Activated B cell treated with CpG ODN at 0.5 μM for 24 hours (primary cell): ENCODE data around the gene EIF5A. TPM values are rescaled to one million over a fixed set of nuclear protein-coding genes. Genes with fewer than 3 reads are reported as not detected.

Experiments
- ATAC-seq: fragments of 200-7000 bp; cut with Tn5 transposase; one replicate; pipeline ENCODE4 v1.10.0; 2021; ENCODE audit warnings: low read depth, mild to moderate bottlenecking, moderate library complexity
- CTCF ChIA-PET: fragments of 350-600 bp; sonication (Branson Sonifier 250); formaldehyde crosslinking; loops from one replicate; lab custom pipeline; 2021; ENCODE audit warnings: antibody characterized with exemption; lab: Charles Lee
- POLR2A ChIA-PET: fragments of 350-600 bp; sonication (Branson Sonifier 250); formaldehyde crosslinking; loops from one replicate; lab custom pipeline; 2021; ENCODE audit warnings: antibody characterized with exemption; lab: Charles Lee
- DNase-seq: peaks from one replicate; pipeline ENCODE4 v3.0.0; 2022
- H3K27ac Mint-ChIP-seq: one replicate; pipeline ENCODE4 v1.8.0; 2020; ENCODE audit warnings: mixed read lengths
- H3K27me3 Mint-ChIP-seq: one replicate; pipeline ENCODE4 v1.8.0; 2021; ENCODE audit warnings: mixed read lengths
- H3K36me3 Mint-ChIP-seq: one replicate; pipeline ENCODE4 v1.8.0; 2021; ENCODE audit warnings: low read depth, mixed read lengths
- H3K4me1 Mint-ChIP-seq: one replicate; pipeline ENCODE4 v1.8.0; 2021; ENCODE audit warnings: mixed read lengths
- H3K4me3 Mint-ChIP-seq: one replicate; pipeline ENCODE4 v1.8.0; 2020; ENCODE audit warnings: mild to moderate bottlenecking, mixed read lengths
- H3K9me3 Mint-ChIP-seq: one replicate; pipeline ENCODE4 v1.8.0; 2020; ENCODE audit warnings: mixed read lengths
- intact Hi-C: fragments of 100-400 bp; cut with micrococcal nuclease; formaldehyde crosslinking; loops from one replicate; pipeline ENCODE4 v1.15.1; 2024
- total RNA-seq: library from RNA; stranded (reverse); gene quantifications from 2 replicates; pipeline ENCODE4 v1.2.3, GENCODE V29; 2022
- TF ChIP-seq, protein P1 (sequence below): fragments of 200-600 bp; IDR thresholded peaks from one replicate; pipeline ENCODE4 v1.8.0; 2022; ENCODE audit warnings: antibody characterized with exemption, mild to moderate bottlenecking

EIF5A gene
- total RNA-seq, 1 donor from 2014 or later, result 656 TPM

DNA sequence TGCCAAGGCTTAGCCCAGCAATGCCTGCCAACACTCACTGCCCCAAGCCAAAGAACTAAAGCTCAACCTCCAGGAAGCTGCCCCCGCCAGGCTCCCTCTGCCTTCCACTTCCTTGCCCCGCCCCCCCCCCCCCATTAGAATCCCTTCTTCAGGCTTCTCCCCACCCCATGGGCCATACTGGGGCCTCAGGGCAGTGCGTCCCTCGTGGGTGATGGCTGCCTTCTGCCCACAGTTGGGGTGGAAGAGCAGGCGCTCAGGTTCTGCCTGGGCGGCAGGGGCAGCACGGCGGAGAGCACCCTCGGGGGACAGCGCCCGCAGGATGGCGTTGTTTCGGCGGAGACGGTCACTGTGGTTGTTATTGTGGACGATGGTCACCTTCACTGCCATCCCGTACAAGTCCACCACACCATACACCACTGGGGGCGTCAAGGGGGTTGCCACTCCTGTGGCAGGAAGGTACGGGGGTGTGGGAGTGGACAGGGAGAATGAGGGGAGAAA is 17.7 kb downstream of the EIF5A start:
- Mint-ChIP-seq H3K36me3 (peaks cover 76% of the 10 kb centered on the region), H3K27me3 (no peaks in the 10 kb centered on the region), H3K4me1 (peaks cover 22% of the 10 kb centered on the region), H3K9me3 (no peaks in the 10 kb centered on the region), H3K4me3 (no peak overlapping the region), H3K27ac (no peak overlapping the region)
- POLR2A ChIA-PET, result interaction anchor here (0.7 to 3.6 kb wide), 5 partner anchors 9 to 26 kb away, joined by 3 to 20 read pairs (median 3); partner anchors contain the start of gene ACAP1
- DNase-seq, result no peak
- ATAC-seq, result no peak
- intact Hi-C loops, result no loop called here
- CTCF ChIA-PET, result interaction anchor here (0.6 to 2.2 kb wide), 9 partner anchors 9 to 151 kb away, joined by 3 to 18 read pairs (median 3); partner anchors contain the start of genes ACAP1 and GPS2
- TF ChIP-seq, protein P1, sequence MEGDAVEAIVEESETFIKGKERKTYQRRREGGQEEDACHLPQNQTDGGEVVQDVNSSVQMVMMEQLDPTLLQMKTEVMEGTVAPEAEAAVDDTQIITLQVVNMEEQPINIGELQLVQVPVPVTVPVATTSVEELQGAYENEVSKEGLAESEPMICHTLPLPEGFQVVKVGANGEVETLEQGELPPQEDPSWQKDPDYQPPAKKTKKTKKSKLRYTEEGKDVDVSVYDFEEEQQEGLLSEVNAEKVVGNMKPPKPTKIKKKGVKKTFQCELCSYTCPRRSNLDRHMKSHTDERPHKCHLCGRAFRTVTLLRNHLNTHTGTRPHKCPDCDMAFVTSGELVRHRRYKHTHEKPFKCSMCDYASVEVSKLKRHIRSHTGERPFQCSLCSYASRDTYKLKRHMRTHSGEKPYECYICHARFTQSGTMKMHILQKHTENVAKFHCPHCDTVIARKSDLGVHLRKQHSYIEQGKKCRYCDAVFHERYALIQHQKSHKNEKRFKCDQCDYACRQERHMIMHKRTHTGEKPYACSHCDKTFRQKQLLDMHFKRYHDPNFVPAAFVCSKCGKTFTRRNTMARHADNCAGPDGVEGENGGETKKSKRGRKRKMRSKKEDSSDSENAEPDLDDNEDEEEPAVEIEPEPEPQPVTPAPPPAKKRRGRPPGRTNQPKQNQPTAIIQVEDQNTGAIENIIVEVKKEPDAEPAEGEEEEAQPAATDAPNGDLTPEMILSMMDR, result no peak

DNA sequence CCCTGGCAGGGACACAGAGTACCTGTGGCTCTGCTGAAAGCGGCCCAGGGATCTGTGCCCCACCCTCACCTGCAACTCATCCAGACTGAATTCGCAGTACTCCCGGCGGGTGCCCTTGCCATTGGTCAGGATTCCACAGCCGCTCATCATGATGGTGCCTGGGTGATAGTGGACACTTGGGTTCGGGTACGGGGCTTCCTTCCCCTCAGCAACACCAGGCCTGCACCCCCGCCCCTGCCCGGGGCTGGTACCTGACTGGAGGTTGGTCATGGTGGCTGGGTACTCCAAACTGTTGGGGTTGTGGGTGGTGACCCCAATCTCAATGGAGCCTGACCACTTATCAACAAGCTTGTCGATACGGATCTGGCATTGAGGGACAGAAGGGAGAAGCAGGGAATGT is 18.8 kb downstream of the EIF5A start:
- intact Hi-C loops, result no loop called here

DNA sequence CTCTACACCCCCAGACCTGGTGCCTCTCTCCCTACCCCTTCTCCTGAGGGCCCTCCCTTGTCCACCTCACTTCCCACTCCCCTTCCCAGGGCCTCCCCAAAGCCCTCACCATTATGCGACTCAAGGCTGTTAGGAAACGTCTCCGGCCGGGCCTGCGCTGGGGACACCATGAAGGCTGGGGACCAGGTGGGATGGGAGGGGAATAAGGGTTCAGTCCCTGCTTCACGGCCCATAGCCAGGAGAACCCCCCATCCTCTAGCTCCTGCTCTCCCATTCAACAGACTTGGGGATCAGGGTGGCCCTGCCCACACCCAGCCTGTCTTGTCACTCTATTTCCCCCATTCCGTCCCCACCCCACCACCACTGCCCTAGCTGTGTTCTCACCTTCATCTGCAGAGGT is 19.6 kb downstream of the EIF5A start:
- no peak for ATAC-seq
- no peaks in the 10 kb centered on the region for H3K9me3 Mint-ChIP-seq
- H3K36me3 Mint-ChIP-seq, result peaks cover 57% of the 10 kb centered on the region
- ChIA-PET POLR2A (interaction anchor here (0.6 to 3.6 kb wide), 7 partner anchors 10 to 45 kb away, joined by 3 to 20 read pairs (median 7); partner anchors contain the start of genes ACAP1, GPS2 and SLC2A4), CTCF (interaction anchor here (0.8 to 1.5 kb wide), 3 partner anchors 17 to 110 kb away, joined by 3 read pairs; no protein-coding TSS in a partner anchor)
- no peaks in the 10 kb centered on the region for H3K27me3 Mint-ChIP-seq
- DNase-seq, result no peak
- TF ChIP-seq, protein P1, result no peak
- H3K4me1 Mint-ChIP-seq, result peaks cover 32% of the 10 kb centered on the region
- intact Hi-C loops, result no loop called here
- no peak overlapping the region for H3K27ac Mint-ChIP-seq
- no peak overlapping the region for H3K4me3 Mint-ChIP-seq

More for the DNA sequence above, 18.8 kb downstream of the EIF5A start:
- no peak overlapping the region for H3K27ac Mint-ChIP-seq
- peaks cover 30% of the 10 kb centered on the region for H3K4me1 Mint-ChIP-seq
- H3K36me3 Mint-ChIP-seq, result peaks cover 66% of the 10 kb centered on the region
- ChIA-PET POLR2A (interaction anchor here (0.9 to 3.6 kb wide), 4 partner anchors 10 to 25 kb away, joined by 3 to 20 read pairs (median 8); partner anchors contain the start of genes ACAP1 and GPS2), CTCF (interaction anchor here (1.0 to 1.2 kb wide), 4 partner anchors 11 to 30 kb away, joined by 3 to 4 read pairs (median 3); no protein-coding TSS in a partner anchor)
- TF ChIP-seq, protein P1, result no peak
- ATAC-seq (no peak), DNase-seq (no peak)
- H3K4me3 Mint-ChIP-seq, result no peak overlapping the region
- no peaks in the 10 kb centered on the region for H3K27me3 Mint-ChIP-seq
- no peaks in the 10 kb centered on the region for H3K9me3 Mint-ChIP-seq

DNA sequence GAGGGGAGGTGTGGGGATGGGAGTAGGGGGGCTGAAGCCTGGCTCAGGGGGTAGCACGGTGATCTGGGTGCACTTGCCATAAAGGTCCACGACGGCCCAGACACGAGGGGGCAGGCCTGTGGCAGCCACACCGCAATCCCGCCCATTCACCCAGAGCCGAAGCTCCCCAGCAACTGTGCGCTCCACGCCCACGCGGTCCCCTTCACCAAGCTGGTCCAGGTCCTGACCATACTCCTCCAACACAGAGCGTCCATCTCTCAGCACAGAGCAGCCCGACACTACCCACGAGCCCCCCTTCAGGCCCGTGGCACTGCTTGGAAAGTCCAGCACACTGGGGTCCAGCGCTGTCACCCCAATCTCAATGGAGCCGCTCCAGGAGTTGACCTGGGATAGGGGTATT is 20.1 kb downstream of the EIF5A start:
- intact Hi-C loops, result no loop called here
- TF ChIP-seq, protein P1, result no peak
- ChIA-PET POLR2A (interaction anchor here (0.6 to 3.6 kb wide), 6 partner anchors 9 to 46 kb away, joined by 3 to 20 read pairs (median 7); partner anchors contain the start of genes ACAP1, GPS2 and SLC2A4), CTCF (interaction anchor here (0.8 to 1.5 kb wide), 2 partner anchors 17 to 110 kb away, joined by 3 read pairs; no protein-coding TSS in a partner anchor)
- Mint-ChIP-seq H3K4me1 (peaks cover 36% of the 10 kb centered on the region), H3K36me3 (peaks cover 53% of the 10 kb centered on the region), H3K9me3 (no peaks in the 10 kb centered on the region), H3K27ac (no peak overlapping the region), H3K27me3 (no peaks in the 10 kb centered on the region), H3K4me3 (peak overlapping the region; percentile 28)
- no peak for ATAC-seq
- no peak for DNase-seq

DNA sequence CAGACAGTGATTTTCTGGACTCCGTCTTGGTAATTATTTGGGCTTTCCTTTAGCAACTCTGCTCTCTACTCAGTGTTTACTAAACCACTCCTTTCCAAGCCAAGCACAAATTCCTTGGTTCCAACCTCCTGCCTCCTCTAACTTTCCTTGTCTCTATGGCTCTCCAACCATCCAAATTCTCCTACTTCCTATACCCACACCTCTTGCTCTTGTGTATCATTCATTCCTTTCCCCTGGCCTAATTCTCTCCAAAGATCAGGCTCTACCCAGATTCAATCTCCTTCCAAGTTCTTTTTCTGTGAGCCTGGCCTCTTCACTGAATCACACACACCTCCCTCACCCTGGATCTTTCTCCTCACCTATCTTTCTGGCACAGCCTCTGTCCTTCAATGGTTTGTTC is 20.6 kb downstream of the EIF5A start:
- Mint-ChIP-seq H3K27me3 (no peaks in the 10 kb centered on the region), H3K27ac (peak overlapping the region; percentile 54), H3K4me1 (peaks cover 41% of the 10 kb centered on the region), H3K36me3 (peaks cover 48% of the 10 kb centered on the region), H3K9me3 (no peaks in the 10 kb centered on the region), H3K4me3 (peak overlapping the region; percentile 95)
- ATAC-seq, result no peak
- DNase-seq, result no peak
- ChIA-PET POLR2A (interaction anchor here (1.0 to 3.8 kb wide), 6 partner anchors 9 to 359 kb away, joined by 6 to 52 read pairs (median 16); partner anchors contain the start of genes ACAP1, GPS2 and TP53), CTCF (interaction anchor here (1.5 to 3.1 kb wide), 3 partner anchors 13 to 109 kb away, joined by 3 to 19 read pairs (median 4); partner anchors contain the start of gene GPS2)
- TF ChIP-seq, protein P1, result no peak
- intact Hi-C loops, result loop anchor here (2.0 kb wide), 1 partner anchor 89 kb away; the partner anchor contains the start of gene PHF23
